ENCODE results near the gene VARS2.

GRCh38 chr6:30914854-30915590, 984 bp downstream of the VARS2 start:
- TF ChIP-seq ZNF639 (tag by site-specific recombination; IDR thresholded peaks at IDR 0.05) (no peak), SALL2 (tag by site-specific recombination; IDR thresholded peaks at IDR 0.05; ENCODE audit: borderline replicate concordance) (no peak), CTCF (tag by site-specific recombination; IDR thresholded peaks at IDR 0.05) (no peak), ZNF623 (tag by site-specific recombination; IDR thresholded peaks at IDR 0.05) (no peak), TCF7L2 (IDR thresholded peaks at IDR 0.05; ENCODE audit: borderline replicate concordance, low read depth, low read length) (no peak), ZNF747 (tag by site-specific recombination; IDR thresholded peaks at IDR 0.05) (no peak), SCRT2 (tag by site-specific recombination; IDR thresholded peaks at IDR 0.05) (no peak), ZNF624 (tag by site-specific recombination; IDR thresholded peaks at IDR 0.05) (no peak), BCL11B (tag by site-specific recombination; IDR thresholded peaks at IDR 0.05; ENCODE audit: low read depth) (no peak), ZNF302 (tag by site-specific recombination; IDR thresholded peaks at IDR 0.05; ENCODE audit: low read depth) (no peak), ZBTB20 (tag by site-specific recombination; IDR thresholded peaks at IDR 0.05) (no peak), ZNF629 (tag by site-specific recombination; IDR thresholded peaks at IDR 0.05) (no peak)
